H9 (cell line): Measurements from ENCODE around the gene ARHGAP15. TPM values are rescaled to one million over a fixed set of nuclear protein-coding genes. Genes with fewer than 3 reads are reported as not detected.
A peak's percentile ranks its signal among the peaks of the same experiment; 100 is the strongest.

Source experiments
- DNase-seq: peaks from one replicate; pipeline ENCODE4 v3.0.0-alpha.2; 2017
- H2AFZ ChIP-seq: one replicate; pipeline ENCODE4 v1.6.1; 2013; ENCODE audit warnings: mild to moderate bottlenecking, low read length, control low read depth, moderate library complexity
- H2AK5ac ChIP-seq: 2 replicates; pipeline ENCODE4 v1.6.1; 2013; ENCODE audit warnings: low read length, control low read depth, mixed read lengths; ENCODE audit not compliant: insufficient read length
- H2BK120ac ChIP-seq: one replicate; pipeline ENCODE4 v1.6.1; 2013; ENCODE audit warnings: low read depth, mild to moderate bottlenecking, low read length, control low read depth, inconsistent platforms; ENCODE audit not compliant: poor library complexity, severe bottlenecking
- H2BK12ac ChIP-seq: 2 replicates; pipeline ENCODE4 v1.6.1; 2013; ENCODE audit warnings: low read length, control low read depth, mixed read lengths, low read depth; ENCODE audit not compliant: insufficient read length
- H2BK15ac ChIP-seq: 2 replicates; pipeline ENCODE4 v1.6.1; 2013; ENCODE audit warnings: low read depth, low read length, control low read depth
- H2BK20ac ChIP-seq: one replicate; pipeline ENCODE4 v1.6.1; 2013; ENCODE audit warnings: low read depth, mild to moderate bottlenecking, low read length, control low read depth, inconsistent platforms; ENCODE audit not compliant: poor library complexity, severe bottlenecking
- H2BK5ac ChIP-seq: 2 replicates; pipeline ENCODE4 v1.6.1; 2013; ENCODE audit warnings: low read length, control low read depth, mixed read lengths; ENCODE audit not compliant: insufficient read length
- H3K14ac ChIP-seq: 2 replicates; pipeline ENCODE4 v1.6.1; 2013; ENCODE audit warnings: low read length, control low read depth; ENCODE audit not compliant: insufficient read depth
- H3K18ac ChIP-seq: 2 replicates; pipeline ENCODE4 v1.6.1; 2013; ENCODE audit warnings: low read depth, mild to moderate bottlenecking, mixed read lengths, low read length, control low read depth; ENCODE audit not compliant: insufficient read length
- H3K23ac ChIP-seq: 2 replicates; pipeline ENCODE4 v1.6.1; 2013; ENCODE audit warnings: low read length, control low read depth, mixed read lengths, low read depth; ENCODE audit not compliant: insufficient read length
- H3K23me2 ChIP-seq: 2 replicates; pipeline ENCODE4 v1.6.1; 2013; ENCODE audit warnings: low read depth, mild to moderate bottlenecking, mixed read lengths, low read length, control low read depth; ENCODE audit not compliant: insufficient read length, poor library complexity, severe bottlenecking
- H3K27ac ChIP-seq: 2 replicates; pipeline ENCODE4 v1.5.1; 2013; ENCODE audit warnings: low read length, control low read depth, mixed read lengths, low read depth; ENCODE audit not compliant: insufficient read length
- H3K27me3 ChIP-seq: 2 replicates; pipeline ENCODE4 v1.6.1; 2013; ENCODE audit warnings: low read length, control low read depth, inconsistent platforms; ENCODE audit not compliant: insufficient read depth
- H3K4ac ChIP-seq: 2 replicates; pipeline ENCODE4 v1.6.1; 2013; ENCODE audit warnings: low read depth, mild to moderate bottlenecking, control low read depth, inconsistent platforms, low read length, moderate library complexity
- H3K4me1 ChIP-seq: 2 replicates; pipeline ENCODE4 v1.6.1; 2013; ENCODE audit warnings: low read length, control low read depth, inconsistent platforms; ENCODE audit not compliant: insufficient read depth
- H3K4me2 ChIP-seq: 2 replicates; pipeline ENCODE4 v1.6.1; 2013; ENCODE audit warnings: low read length, control low read depth, mixed read lengths; ENCODE audit not compliant: insufficient read length, insufficient read depth
- H3K56ac ChIP-seq: 2 replicates; pipeline ENCODE4 v1.6.1; 2013; ENCODE audit warnings: low read depth, mild to moderate bottlenecking, mixed read lengths, low read length, control low read depth; ENCODE audit not compliant: insufficient read length
- H3K79me1 ChIP-seq: 2 replicates; pipeline ENCODE4 v1.6.1; 2013; ENCODE audit warnings: low read depth, mild to moderate bottlenecking, moderate library complexity, low read length, control low read depth, inconsistent platforms; ENCODE audit not compliant: insufficient read depth, poor library complexity, severe bottlenecking
- H3K79me2 ChIP-seq: 2 replicates; pipeline ENCODE4 v1.6.1; 2013; ENCODE audit warnings: low read length, control low read depth, inconsistent platforms; ENCODE audit not compliant: insufficient read depth
- H3K9ac ChIP-seq: 2 replicates; pipeline ENCODE4 v1.6.1; 2013; ENCODE audit warnings: low read length, control low read depth, mixed read lengths; ENCODE audit not compliant: insufficient read length; ENCODE audit errors: extremely low read depth
- H3K9me3 ChIP-seq: one replicate; pipeline ENCODE4 v1.6.1; 2013; ENCODE audit warnings: low read depth, low read length, inconsistent platforms; ENCODE audit not compliant: control insufficient read depth
- H3T11ph ChIP-seq: one replicate; pipeline ENCODE4 v1.6.1; 2013; ENCODE audit warnings: mild to moderate bottlenecking, low read length, control low read depth, inconsistent platforms
- H4K20me1 ChIP-seq: one replicate; pipeline ENCODE4 v1.6.1; 2013; ENCODE audit not compliant: control insufficient read depth, insufficient read length, insufficient read depth
- H4K5ac ChIP-seq: 2 replicates; pipeline ENCODE4 v1.6.1; 2013; ENCODE audit warnings: low read depth, mild to moderate bottlenecking, mixed read lengths, low read length, control low read depth; ENCODE audit not compliant: insufficient read length
- H4K8ac ChIP-seq: replicated peaks from 2 replicates; pipeline ENCODE4 v1.6.1; 2013; ENCODE audit warnings: low read length, control low read depth, mixed read lengths, low read depth; ENCODE audit not compliant: insufficient read length
- H4K91ac ChIP-seq: 2 replicates; pipeline ENCODE4 v1.6.1; 2013; ENCODE audit warnings: low read depth, mild to moderate bottlenecking, moderate library complexity, mixed read lengths, low read length, control low read depth; ENCODE audit not compliant: insufficient read length
- H3K27ac Mint-ChIP-seq, 3 experiments: 2 replicates in 2 of 3; 3 replicates in 1 of 3; pipeline ENCODE4 v1.8.0; 2020 to 2021; ENCODE audit warnings: mixed read lengths in 3 of 3, mild to moderate bottlenecking in 1 of 3, moderate library complexity in 1 of 3
- H3K27me3 Mint-ChIP-seq: 2 replicates; pipeline ENCODE4 v1.8.0; 2021; ENCODE audit warnings: low read depth, mild to moderate bottlenecking, moderate library complexity, mixed read lengths
- H3K36me3 Mint-ChIP-seq, 3 experiments: 2 replicates in 2 of 3; 3 replicates in 1 of 3; pipeline ENCODE4 v1.8.0; 2020 to 2021; ENCODE audit warnings: low read depth in 3 of 3, mixed read lengths in 3 of 3; ENCODE audit not compliant: insufficient read depth in 1 of 3
- H3K4me1 Mint-ChIP-seq, 2 experiments: 2 replicates each; pipeline ENCODE4 v1.8.0; 2020; ENCODE audit warnings: mixed read lengths in 2 of 2
- H3K4me3 Mint-ChIP-seq, 2 experiments: 2 replicates in 1 of 2; 3 replicates in 1 of 2; pipeline ENCODE4 v1.8.0; 2020 to 2021; ENCODE audit warnings: mild to moderate bottlenecking in 2 of 2, mixed read lengths in 2 of 2, moderate library complexity in 1 of 2
- H3K9me3 Mint-ChIP-seq, 2 experiments: 2 replicates in 1 of 2; 3 replicates in 1 of 2; pipeline ENCODE4 v1.8.0; 2020; ENCODE audit warnings: mild to moderate bottlenecking in 2 of 2, mixed read lengths in 2 of 2, moderate library complexity in 1 of 2
- CTCF ChIP-seq: fragments of 200-600 bp; sonication (generic); conservative IDR thresholded peaks from 3 replicates; pipeline ENCODE4 v1.8.0; 2021; ENCODE audit warnings: antibody characterized with exemption, mild to moderate bottlenecking
- WGBS: extraction: QIAGEN DNeasy Blood & Tissue Kit; methylation state at CpG from one replicate; pipeline ENCODE4 v1.1.7; 2013; ENCODE audit warnings: missing lambda C conversion rate, low lambda C conversion rate, mixed read lengths; ENCODE audit not compliant: insufficient read length; ENCODE audit errors: extremely low coverage; 5-methylcytosine and 5-hydroxymethylcytosine counted together
- total RNA-seq: library from RNA; stranded (reverse); gene quantifications from 2 replicates; pipeline ENCODE4 v1.2.1, GENCODE V29; 2021

The ARHGAP15 gene
- total RNA-seq, 1 experiment from 2014 or later = not detected

GRCh38 chr2:143574069-143574468 is 444.9 kb downstream of the ARHGAP15 start:
- H3K23ac ChIP-seq = no peak overlapping the region
- peaks cover 0 to 2% of the 10 kb centered on the region in 2 experiments; a peak in 1 of 5 replicates for H3K9me3 Mint-ChIP-seq
- H3K4me2 ChIP-seq = no peak overlapping the region
- DNase-seq = no peak
- no peaks in the 10 kb centered on the region for H3K23me2 ChIP-seq
- H3K4me1 Mint-ChIP-seq = peaks cover 15 to 21% of the 10 kb centered on the region in 2 experiments
- TF ChIP-seq CTCF = peak; percentile 42; the same call in 2 of the 3 replicates
- H3K79me1 ChIP-seq = no peaks in the 10 kb centered on the region
- no peaks in the 10 kb centered on the region for H3K9me3 ChIP-seq
- H2BK20ac ChIP-seq = no peak overlapping the region
- no peak overlapping the region for H2AFZ ChIP-seq
- no peak overlapping the region for H3T11ph ChIP-seq
- H2AK5ac ChIP-seq = no peak overlapping the region
- WGBS = no CpG with 5 or more reads among the region's 1 CpG
- no peaks in the 10 kb centered on the region; the same call in 1 of the 2 replicates for H3K4me1 ChIP-seq
- no peaks in the 10 kb centered on the region for H3K27me3 ChIP-seq
- no peaks in the 10 kb centered on the region for H3K36me3 Mint-ChIP-seq
- no peak overlapping the region for H2BK15ac ChIP-seq
- H4K5ac ChIP-seq = no peak overlapping the region
- H3K27me3 Mint-ChIP-seq = no peaks in the 10 kb centered on the region
- no peak overlapping the region for H3K56ac ChIP-seq
- H2BK12ac ChIP-seq = no peak overlapping the region
- no peak overlapping the region for H3K4me3 Mint-ChIP-seq
- H3K27ac ChIP-seq = no peak overlapping the region
- H3K27ac Mint-ChIP-seq = no peak overlapping the region
- H4K91ac ChIP-seq = no peak overlapping the region
- H3K4ac ChIP-seq = no peak overlapping the region
- no peak overlapping the region for H3K14ac ChIP-seq
- no peak overlapping the region for H3K18ac ChIP-seq
- no peak overlapping the region for H2BK5ac ChIP-seq
- no peak overlapping the region for H4K8ac ChIP-seq
- no peak overlapping the region for H2BK120ac ChIP-seq
- H3K79me2 ChIP-seq = no peaks in the 10 kb centered on the region
- H3K9ac ChIP-seq = no peak overlapping the region
- no peaks in the 10 kb centered on the region for H4K20me1 ChIP-seq
